AG09309 (cell line): ENCODE measurements around the gene ZFP14.

ENCODE experiments used
- DNase-seq: peaks from one replicate; pipeline ENCODE4 v3.0.0-alpha.2; 2010; ENCODE audit warnings: low read depth
- H3K4me3 ChIP-seq: 2 replicates; pipeline ENCODE4 v1.5.1; 2011; ENCODE audit warnings: mild to moderate bottlenecking, low read depth, low read length, moderate library complexity; ENCODE audit not compliant: control insufficient read depth
- TF ChIP-seq, protein P1 (sequence below): IDR thresholded peaks from 2 replicates; pipeline ENCODE4 v1.5.1; 2011; ENCODE audit warnings: mild to moderate bottlenecking, low read depth, low read length, inconsistent platforms; ENCODE audit not compliant: insufficient read depth, control insufficient read depth; ENCODE audit errors: missing control alignments

Gene ZFP14

DNA sequence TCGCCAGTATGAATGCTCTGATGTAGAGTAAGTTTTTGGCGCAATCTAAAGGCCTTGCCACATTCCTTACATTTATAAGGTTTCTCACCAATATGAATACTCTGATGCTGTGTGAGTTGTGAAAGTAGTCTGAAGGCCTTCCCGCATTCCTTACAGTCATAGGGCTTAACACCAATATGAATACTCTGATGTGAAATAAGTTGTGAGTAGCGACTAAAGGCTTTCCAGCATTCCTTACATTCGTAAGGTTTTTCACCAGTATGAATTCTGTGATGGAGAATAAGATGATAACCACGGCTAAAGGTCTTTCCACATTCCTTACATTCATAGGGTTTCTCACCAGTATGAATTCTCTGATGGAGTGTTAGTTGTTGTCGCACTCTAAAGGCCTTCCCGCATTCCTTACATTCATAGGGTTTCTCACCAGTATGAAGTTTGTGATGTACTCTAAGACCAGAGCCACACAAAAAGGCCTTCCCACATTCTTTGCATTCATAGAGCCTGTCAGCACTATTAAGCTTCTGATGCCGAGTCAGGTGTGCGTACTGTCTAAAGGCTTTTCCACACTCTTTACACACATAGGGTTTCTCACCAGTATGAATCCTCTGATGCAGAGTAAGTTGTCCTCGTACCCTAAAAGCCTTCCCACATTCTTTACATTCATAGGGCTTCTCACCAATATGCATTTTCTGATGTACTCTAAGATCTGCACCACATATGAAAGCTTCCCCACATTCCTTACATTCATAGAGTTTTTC, 14.1 kb upstream of the ZFP14 start:
- no peak overlapping the region for H3K4me3 ChIP-seq
- TF ChIP-seq, protein P1, sequence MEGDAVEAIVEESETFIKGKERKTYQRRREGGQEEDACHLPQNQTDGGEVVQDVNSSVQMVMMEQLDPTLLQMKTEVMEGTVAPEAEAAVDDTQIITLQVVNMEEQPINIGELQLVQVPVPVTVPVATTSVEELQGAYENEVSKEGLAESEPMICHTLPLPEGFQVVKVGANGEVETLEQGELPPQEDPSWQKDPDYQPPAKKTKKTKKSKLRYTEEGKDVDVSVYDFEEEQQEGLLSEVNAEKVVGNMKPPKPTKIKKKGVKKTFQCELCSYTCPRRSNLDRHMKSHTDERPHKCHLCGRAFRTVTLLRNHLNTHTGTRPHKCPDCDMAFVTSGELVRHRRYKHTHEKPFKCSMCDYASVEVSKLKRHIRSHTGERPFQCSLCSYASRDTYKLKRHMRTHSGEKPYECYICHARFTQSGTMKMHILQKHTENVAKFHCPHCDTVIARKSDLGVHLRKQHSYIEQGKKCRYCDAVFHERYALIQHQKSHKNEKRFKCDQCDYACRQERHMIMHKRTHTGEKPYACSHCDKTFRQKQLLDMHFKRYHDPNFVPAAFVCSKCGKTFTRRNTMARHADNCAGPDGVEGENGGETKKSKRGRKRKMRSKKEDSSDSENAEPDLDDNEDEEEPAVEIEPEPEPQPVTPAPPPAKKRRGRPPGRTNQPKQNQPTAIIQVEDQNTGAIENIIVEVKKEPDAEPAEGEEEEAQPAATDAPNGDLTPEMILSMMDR = no peak
- no peak for DNase-seq

DNA sequence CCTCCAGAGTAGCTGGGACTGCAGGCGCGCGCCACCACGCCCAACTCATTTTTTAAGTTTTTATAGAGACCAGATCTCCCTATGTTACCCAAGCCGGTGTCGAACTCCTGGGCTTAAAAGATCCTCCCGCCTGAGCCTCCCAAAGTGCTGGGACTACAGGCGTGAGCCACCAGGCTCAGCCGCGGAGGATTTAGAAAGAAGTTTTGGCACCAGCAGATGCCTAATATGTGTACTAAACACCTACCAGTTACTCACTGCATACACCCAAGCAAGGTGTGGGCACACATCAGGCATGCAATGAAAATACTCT, 464 bp upstream of the ZFP14 start:
- TF ChIP-seq, protein P1 = no peak
- H3K4me3 ChIP-seq = peak overlapping the region; percentile 80
- no peak for DNase-seq

DNA sequence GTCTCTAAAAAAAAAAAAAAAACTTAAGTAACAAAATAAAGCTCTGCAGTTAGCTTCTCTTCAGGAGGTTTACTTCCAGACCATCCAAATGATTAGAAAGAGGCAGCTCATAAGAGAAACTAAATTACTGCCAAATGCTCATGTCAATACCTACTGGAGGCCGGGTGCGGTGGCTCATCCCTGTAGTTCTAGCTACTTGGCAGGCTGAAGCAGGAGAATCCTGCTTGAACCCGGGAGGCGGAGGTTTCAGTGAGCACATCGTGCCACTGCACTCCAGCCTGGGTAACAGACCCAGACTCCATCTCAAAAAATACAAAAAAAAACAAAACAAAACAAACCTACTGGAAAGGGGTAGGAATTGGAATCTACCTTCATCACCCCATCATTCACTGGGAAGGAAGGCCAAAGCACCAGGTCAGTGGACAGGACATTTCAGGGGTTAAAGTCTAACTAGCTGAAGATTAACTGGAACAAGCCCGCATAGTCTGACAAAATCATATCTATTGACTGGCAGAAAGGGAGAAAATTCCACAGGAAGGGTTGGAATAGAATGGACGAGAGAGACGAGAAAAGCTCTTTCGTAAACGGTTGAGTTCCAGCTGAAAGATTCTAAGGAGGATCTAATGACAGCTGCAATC, 1.3 kb downstream of the ZFP14 start:
- TF ChIP-seq, protein P1 = no peak
- peak overlapping the region; percentile 80; the same call in 1 of the 2 replicates for H3K4me3 ChIP-seq

DNA sequence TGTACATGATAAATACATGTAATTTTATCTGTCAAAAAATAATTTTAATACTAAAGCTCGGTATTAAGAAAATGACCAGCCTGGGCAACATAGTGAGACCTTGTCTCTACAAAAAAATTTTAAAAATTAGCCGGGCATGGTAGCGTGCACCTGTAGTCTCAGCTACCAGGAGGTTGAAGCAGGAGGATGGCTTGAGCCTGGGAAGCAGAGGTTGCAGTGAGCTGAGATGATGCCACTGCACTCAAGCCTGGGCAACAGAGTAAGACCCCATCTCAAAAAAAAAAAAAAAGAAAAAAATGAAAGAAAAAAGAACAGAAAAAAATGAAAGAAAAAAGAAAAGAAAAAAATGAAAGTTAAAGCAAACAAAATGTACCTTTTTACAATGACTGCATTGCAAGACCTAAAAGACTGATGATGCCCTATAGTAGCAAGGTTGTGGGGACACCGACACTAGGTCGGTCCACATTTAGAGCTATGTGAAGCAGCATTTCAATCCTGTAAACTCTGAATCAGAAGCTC, 5.3 kb downstream of the ZFP14 start:
- no peak overlapping the region for H3K4me3 ChIP-seq
- DNase-seq = no peak
- TF ChIP-seq, protein P1 = no peak

More for the DNA sequence above, 1.3 kb downstream of the ZFP14 start:
- DNase-seq = no peak

DNA sequence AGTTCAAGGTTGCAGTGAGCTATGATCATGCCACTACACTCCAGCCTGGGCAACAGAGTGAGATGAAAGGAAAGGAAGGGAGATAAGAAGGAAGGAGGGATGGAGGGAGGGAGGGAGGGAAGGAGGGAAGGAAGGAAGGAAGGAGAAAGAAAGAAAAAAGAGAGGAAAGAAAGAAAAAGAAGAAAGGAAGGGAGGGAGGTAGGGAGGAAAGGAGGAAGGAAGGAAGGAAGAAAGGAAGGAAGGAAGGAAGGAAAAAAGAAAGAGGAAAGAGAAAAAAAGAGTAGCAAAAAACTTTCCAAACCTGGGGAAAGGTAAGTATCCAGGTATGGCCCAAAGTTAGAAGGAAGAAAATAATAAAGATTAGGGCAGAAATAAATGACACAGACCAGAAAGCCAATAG, 7.1 kb downstream of the ZFP14 start:
- TF ChIP-seq, protein P1 = no peak
- DNase-seq = no peak
- no peak overlapping the region for H3K4me3 ChIP-seq

DNA sequence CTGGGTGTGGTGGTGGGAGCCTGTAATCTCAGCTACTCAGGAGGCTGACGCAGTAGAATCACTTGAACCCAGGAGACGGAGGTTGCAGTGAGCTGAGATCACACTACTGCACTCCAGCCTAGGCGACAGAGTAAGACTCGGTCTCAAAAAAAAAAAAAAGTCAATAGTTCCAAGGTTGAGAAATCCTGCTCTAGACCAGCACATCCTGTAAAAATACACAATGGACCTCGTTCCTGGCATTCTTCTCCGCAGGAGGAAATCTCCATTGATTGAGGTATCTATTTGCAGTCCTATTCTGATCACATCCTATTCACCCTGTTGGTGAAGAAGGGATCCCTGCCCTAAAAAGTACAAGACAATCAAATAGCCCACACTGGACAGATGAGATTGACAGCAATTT, 15.2 kb downstream of the ZFP14 start:
- H3K4me3 ChIP-seq = no peak overlapping the region
- TF ChIP-seq, protein P1 = no peak
- no peak for DNase-seq
